ENCODE results near the gene CDK13.
"Not testable (repeated sequence)": the region's sequence is repeated elsewhere in the genome, so short reads cannot be mapped to it uniquely, and the experiment has no call there.

The CDK13 gene

GRCh38 chr7:40105879-40106473 is 155.9 kb downstream of the CDK13 start:
- DNase-seq: no peak

DNA sequence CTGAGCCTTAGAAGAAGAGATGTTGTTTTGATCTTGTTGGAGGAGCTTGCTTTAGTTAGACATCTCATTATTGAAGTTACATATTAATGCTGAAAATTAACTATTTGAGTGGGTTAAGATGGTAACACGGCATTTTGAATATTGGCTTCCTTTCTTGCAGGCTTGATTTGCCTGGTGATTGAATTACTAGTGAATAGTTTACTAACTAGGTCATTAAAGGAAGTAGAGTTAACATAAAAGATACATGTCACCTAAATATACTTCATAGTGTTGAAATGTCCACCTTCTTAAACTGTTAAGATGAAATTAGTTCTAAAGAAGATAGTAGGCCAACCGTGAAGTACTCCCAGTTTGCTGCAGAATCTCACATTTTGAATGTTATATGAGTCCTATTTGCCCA is 165.9 kb downstream of the CDK13 start:
- no peak for DNase-seq

- not testable (repeated sequence) for DNase-seq
Observed at GRCh38 chr7:40117199-40117598, 167.1 kb downstream of the CDK13 start.

DNA sequence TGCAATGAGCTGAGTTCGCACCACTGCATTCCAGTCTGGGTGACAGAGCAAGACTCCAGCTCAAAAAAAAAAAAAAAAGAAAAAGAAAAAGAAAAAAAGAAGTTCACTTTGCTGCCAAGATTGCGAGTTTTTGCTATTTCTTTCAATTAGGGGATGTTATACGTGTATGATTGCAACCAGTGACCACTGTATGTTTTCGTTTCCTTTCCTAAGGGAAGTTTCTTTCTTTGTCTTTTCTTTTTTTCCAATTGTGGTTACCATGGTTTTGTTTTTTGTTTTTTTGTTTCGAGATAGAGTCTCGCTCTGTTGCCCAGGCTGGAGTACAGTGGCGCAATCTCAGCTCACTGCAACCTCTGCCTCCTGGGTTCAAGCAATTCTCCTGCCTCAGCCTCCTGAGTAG is 168.1 kb downstream of the CDK13 start:
- DNase-seq: not testable (repeated sequence)

DNA sequence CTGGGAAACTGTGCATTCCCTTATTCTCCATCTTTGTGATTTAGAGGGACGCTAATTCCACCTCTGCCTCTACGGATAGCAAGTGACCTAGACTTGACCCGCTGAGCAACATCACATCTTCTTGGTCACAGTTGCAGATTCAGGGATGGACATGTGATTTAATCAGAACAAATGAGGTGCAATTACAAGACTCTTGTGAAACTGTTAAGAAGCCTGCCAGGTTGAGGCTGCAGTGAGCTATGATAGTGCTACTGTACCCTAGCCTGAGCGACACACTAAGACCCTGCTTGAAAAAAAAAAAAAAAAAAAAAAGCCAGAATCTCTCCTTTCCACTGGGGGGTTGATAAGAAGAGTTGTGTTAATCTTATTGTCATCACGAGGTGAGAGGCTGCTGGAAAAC is 170.0 kb downstream of the CDK13 start:
- DNase-seq: no peak

- DNase-seq: not testable (repeated sequence)
Observed at GRCh38 chr7:40122100-40122939, 172.3 kb downstream of the CDK13 start.

DNA sequence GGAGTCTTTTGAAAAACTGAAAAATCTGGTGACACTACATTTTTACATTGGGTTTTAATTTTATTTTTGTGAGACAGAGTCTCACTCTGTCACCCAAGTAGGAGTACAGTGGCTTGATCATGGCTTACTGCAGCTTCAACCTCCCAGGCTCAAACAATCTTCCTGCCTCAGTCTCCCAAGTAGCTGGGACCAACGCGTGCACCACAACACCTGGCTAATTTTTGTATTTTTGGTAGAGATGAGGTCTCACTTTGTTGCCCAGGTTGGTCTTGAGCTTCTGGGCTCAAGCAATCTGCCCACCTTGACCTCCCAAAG is 172.8 kb downstream of the CDK13 start:
- no peak for DNase-seq

DNA sequence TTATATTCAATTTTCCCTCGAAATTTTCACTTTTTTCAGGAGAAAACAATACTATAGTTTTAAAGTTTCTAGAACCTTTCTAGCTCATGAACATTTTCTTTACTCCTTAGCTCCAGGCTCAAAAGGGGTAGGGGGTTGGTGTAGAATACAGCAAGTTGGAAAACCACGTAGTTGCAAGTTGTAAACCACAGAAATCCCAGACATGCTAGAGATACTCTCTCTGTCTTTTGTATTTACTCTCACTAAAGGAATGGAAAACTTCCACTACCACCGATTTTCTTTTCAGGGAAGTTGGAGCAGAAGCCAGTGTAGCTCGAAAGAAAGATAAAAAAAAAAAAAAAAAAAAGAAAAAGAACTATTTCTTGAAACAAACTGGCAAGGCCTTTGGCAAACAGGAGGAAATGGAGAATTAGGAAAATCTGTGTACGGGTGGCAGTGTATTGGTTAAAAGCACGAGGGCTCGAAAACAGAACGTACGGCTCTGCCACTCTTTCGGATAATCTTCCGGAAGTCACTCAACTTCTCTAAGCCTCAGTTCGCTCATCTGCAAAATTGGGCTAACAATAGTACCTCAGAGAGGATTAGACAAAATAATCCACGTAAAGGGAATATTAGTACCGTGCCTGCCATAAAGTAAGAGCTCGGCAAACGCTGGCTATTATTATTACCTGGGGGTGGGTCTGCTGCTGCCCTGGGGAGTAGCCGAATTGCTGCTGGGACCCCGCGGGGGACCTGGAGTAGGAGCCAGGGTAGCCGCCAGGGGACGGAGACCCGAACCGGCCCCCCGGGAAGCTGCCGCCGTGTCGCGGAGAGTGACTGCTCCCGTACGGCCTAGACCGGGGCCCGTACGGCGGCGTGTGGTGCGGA is 183.7 kb downstream of the CDK13 start:
- no peak for DNase-seq

GRCh38 chr7:40134428-40135316 is 184.6 kb downstream of the CDK13 start, which contains the start of the genes MPLKIP and SUGCT:
Gene MPLKIP, minus strand, starts transcription at chr7:40134622. Its CDS starts 55 bp downstream, at chr7:40134567.
Gene SUGCT, plus strand, starts transcription at chr7:40135005.
- DNase-seq: peak; percentile 15

GRCh38 chr7:40135317-40135610 is 185.2 kb downstream of the CDK13 start:
- DNase-seq: no peak

DNA sequence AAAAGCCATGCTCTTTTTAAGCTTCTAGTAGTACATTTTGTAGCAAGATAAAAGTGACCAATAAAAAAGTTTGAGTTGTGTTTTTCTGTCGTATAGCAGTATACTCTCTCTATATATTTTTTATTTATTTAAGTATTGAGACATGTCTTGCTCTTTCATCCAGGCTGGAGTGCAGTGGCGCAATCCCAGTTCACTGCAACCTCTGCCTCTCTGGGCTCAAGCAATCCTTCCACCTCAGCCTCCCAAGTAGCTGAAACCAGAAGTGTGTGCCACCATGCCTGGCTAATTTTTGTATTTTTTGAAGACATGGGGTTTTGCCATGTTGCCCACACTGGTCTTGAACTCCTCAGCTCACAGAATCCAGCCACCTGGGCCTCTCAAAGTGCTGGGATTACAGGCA is 187.5 kb downstream of the CDK13 start:
- DNase-seq: no peak

DNA sequence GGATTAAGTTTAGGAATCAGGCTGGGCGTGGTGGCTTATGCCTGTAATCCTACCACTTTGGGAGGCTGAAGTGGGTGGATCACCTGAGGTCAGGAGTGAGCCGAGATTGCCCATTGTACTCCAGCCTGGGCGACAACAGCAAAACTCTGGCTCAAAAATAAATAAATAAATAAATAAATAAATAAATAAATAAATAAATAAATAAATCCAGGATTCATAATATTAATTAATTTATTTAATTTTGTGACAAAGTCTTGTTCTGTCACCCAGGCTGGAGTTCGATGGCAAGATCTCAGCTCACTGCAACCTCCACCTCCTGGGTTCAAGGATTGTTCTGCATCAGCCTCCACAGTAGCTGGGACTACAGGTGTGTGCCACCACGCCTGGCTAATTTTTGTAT is 188.9 kb downstream of the CDK13 start:
- DNase-seq: no peak

- DNase-seq: not testable (repeated sequence)
Observed at GRCh38 chr7:40139891-40140290, 189.8 kb downstream of the CDK13 start.

GRCh38 chr7:40141916-40142315 is 191.9 kb downstream of the CDK13 start:
- DNase-seq: not testable (repeated sequence)

DNA sequence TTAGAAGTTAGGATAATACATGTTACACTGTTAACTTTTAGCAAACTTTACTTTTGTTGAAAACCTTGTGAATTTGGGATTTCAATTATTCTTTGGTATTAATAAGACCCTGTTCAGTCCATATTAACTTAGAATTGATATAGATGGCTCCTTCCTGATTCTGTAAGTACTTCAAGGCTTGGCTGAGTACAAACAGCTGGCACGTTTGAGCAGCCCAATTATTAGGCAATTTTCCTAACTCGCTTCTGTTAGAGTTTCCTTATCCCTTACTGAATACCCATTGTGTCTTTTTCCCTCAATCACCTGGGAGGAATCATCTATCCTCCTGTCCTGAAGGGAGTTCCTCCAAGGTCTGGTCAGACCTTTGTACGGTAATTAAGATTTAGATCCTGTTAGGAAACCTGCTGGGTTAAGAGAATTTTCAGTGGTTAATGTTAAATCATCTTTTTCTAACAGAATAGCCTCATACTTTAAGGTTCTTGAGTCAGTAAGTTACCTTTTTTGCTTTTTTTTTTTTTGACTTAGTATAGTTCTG is 195.6 kb downstream of the CDK13 start:
- not testable (repeated sequence) for DNase-seq

GRCh38 chr7:40147371-40148246 is 197.6 kb downstream of the CDK13 start:
- no peak for DNase-seq

DNA sequence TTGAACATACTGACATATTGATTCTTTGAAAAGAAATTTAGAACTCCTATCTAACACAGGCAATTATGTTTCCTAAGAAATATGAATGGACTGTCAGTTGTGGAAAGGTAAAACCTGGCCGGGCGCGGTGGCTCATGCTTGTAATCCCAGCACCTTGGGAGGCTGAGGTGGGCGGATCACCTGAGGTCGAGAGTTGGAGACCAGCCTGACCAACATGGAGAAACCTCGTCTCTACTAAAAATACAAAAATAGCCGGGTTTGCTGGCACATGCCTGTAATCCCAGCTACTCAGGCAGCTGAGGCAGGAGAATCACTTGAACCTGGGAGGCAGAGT is 198.2 kb downstream of the CDK13 start:
- DNase-seq: not testable (repeated sequence)

- DNase-seq: no peak
Observed at GRCh38 chr7:40148671-40149070, 198.6 kb downstream of the CDK13 start.

All from NCI-H1436 treated with DMSO at 0.1 percent for 48 hours (cell line).